ENCODE results near the gene SSTR3.
A peak's percentile ranks its signal among the peaks of the same experiment; 100 is the strongest.

SSTR3 gene

GRCh38 chr22:37211075-37211865 lies 1.0 kb downstream of the SSTR3 start:
- Mint-ChIP-seq H3K27me3 (no peaks in the 10 kb centered on the region), H3K9me3 (no peaks in the 10 kb centered on the region), H3K27ac (peak overlapping the region; percentile 28), H3K36me3 (no peaks in the 10 kb centered on the region), H3K4me3 (no peak overlapping the region), H3K4me1 (peaks cover 19% of the 10 kb centered on the region)
- no peak for ATAC-seq

- H3K4me1 Mint-ChIP-seq, result peaks cover 20% of the 10 kb centered on the region
- H3K36me3 Mint-ChIP-seq, result no peaks in the 10 kb centered on the region
- no peak overlapping the region for H3K4me3 Mint-ChIP-seq
- no peaks in the 10 kb centered on the region for H3K9me3 Mint-ChIP-seq
- no peaks in the 10 kb centered on the region for H3K27me3 Mint-ChIP-seq
- peak overlapping the region; percentile 28 for H3K27ac Mint-ChIP-seq
- ATAC-seq, result no peak
Observed at GRCh38 chr22:37210041-37210803, 2.1 kb downstream of the SSTR3 start.

- Mint-ChIP-seq H3K27me3 (no peaks in the 10 kb centered on the region), H3K27ac (peak overlapping the region; percentile 72)
Observed at GRCh38 chr22:37209140-37209845, 3.0 kb downstream of the SSTR3 start.

GRCh38 chr22:37208401-37209139 lies 3.7 kb downstream of the SSTR3 start:
- no peak for ATAC-seq
- Mint-ChIP-seq H3K27ac (peak overlapping the region; percentile 72), H3K4me3 (no peak overlapping the region), H3K27me3 (no peaks in the 10 kb centered on the region), H3K4me1 (peaks cover 22% of the 10 kb centered on the region), H3K9me3 (no peaks in the 10 kb centered on the region), H3K36me3 (no peaks in the 10 kb centered on the region)

More at GRCh38 chr22:37209140-37209845, 3.0 kb downstream of the SSTR3 start:
- Mint-ChIP-seq H3K4me1 (peaks cover 22% of the 10 kb centered on the region), H3K9me3 (no peaks in the 10 kb centered on the region), H3K4me3 (no peak overlapping the region), H3K36me3 (no peaks in the 10 kb centered on the region)
- no peak for ATAC-seq

GRCh38 chr22:37207981-37208380 lies 4.3 kb downstream of the SSTR3 start:
- peaks cover 22% of the 10 kb centered on the region for H3K4me1 Mint-ChIP-seq
- no peaks in the 10 kb centered on the region for H3K27me3 Mint-ChIP-seq
- no peak overlapping the region for H3K27ac Mint-ChIP-seq
- ATAC-seq, result no peak
- no peaks in the 10 kb centered on the region for H3K9me3 Mint-ChIP-seq
- no peak overlapping the region for H3K4me3 Mint-ChIP-seq
- no peaks in the 10 kb centered on the region for H3K36me3 Mint-ChIP-seq

GRCh38 chr22:37206841-37207821 lies 5.1 kb downstream of the SSTR3 start:
- Mint-ChIP-seq H3K27ac (peak overlapping the region; percentile 34), H3K27me3 (no peaks in the 10 kb centered on the region), H3K36me3 (no peaks in the 10 kb centered on the region), H3K4me3 (no peak overlapping the region), H3K9me3 (no peaks in the 10 kb centered on the region), H3K4me1 (peaks cover 18% of the 10 kb centered on the region)
- peak; percentile 32 for ATAC-seq

- Mint-ChIP-seq H3K27ac (peak overlapping the region; percentile 34), H3K27me3 (no peaks in the 10 kb centered on the region), H3K36me3 (no peaks in the 10 kb centered on the region), H3K4me1 (peaks cover 13% of the 10 kb centered on the region), H3K9me3 (no peaks in the 10 kb centered on the region), H3K4me3 (no peak overlapping the region)
- ATAC-seq, result no peak
Observed at GRCh38 chr22:37206118-37206840, 6.0 kb downstream of the SSTR3 start.

- Mint-ChIP-seq H3K27ac (peak overlapping the region; percentile 38), H3K4me3 (no peak overlapping the region), H3K9me3 (no peaks in the 10 kb centered on the region), H3K4me1 (peaks cover 23% of the 10 kb centered on the region), H3K27me3 (no peaks in the 10 kb centered on the region), H3K36me3 (no peaks in the 10 kb centered on the region)
- no peak for ATAC-seq
Observed at GRCh38 chr22:37205046-37205445, 7.2 kb downstream of the SSTR3 start.

GRCh38 chr22:37204045-37204655 lies 8.1 kb downstream of the SSTR3 start:
- no peak for ATAC-seq
- Mint-ChIP-seq H3K27ac (no peak overlapping the region), H3K4me1 (peaks cover 29% of the 10 kb centered on the region), H3K4me3 (no peak overlapping the region), H3K27me3 (no peaks in the 10 kb centered on the region), H3K9me3 (no peaks in the 10 kb centered on the region), H3K36me3 (no peaks in the 10 kb centered on the region)

GRCh38 chr22:37203354-37204044 lies 8.8 kb downstream of the SSTR3 start:
- H3K9me3 Mint-ChIP-seq, result no peaks in the 10 kb centered on the region
- H3K36me3 Mint-ChIP-seq, result no peaks in the 10 kb centered on the region
- no peak for ATAC-seq
- H3K4me1 Mint-ChIP-seq, result peaks cover 23% of the 10 kb centered on the region
- no peaks in the 10 kb centered on the region for H3K27me3 Mint-ChIP-seq
- no peak overlapping the region for H3K4me3 Mint-ChIP-seq
- H3K27ac Mint-ChIP-seq, result no peak overlapping the region

GRCh38 chr22:37202716-37203115 lies 9.6 kb downstream of the SSTR3 start:
- Mint-ChIP-seq H3K36me3 (no peaks in the 10 kb centered on the region), H3K9me3 (no peaks in the 10 kb centered on the region), H3K4me3 (no peak overlapping the region), H3K4me1 (peaks cover 31% of the 10 kb centered on the region), H3K27me3 (no peaks in the 10 kb centered on the region), H3K27ac (no peak overlapping the region)
- no peak for ATAC-seq

GRCh38 chr22:37202001-37202555 lies 10.2 kb downstream of the SSTR3 start:
- H3K27ac Mint-ChIP-seq, result no peak overlapping the region
- no peak for ATAC-seq
- no peaks in the 10 kb centered on the region for H3K27me3 Mint-ChIP-seq
- H3K4me3 Mint-ChIP-seq, result no peak overlapping the region
- no peaks in the 10 kb centered on the region for H3K9me3 Mint-ChIP-seq
- H3K4me1 Mint-ChIP-seq, result peaks cover 35% of the 10 kb centered on the region
- no peaks in the 10 kb centered on the region for H3K36me3 Mint-ChIP-seq

Data from stimulated activated memory B cell treated with anti-CD40 and anti-IgM and Interleukin-4, amounts not matched to agents 10 μg/mL and 1 μg/mL and 100 μg/mL, for 72 hours (primary cell).